Epithelial cell of esophagus (primary cell): ENCODE results near the gene CNBD2.
"Not testable (repeated sequence)": the region's sequence is repeated elsewhere in the genome, so short reads cannot be mapped to it uniquely, and the experiment has no call there.

Experiments used
- DNase-seq: peaks from one replicate; pipeline ENCODE4 v3.0.0; 2010; ENCODE audit warnings: low read depth
- H3K4me3 ChIP-seq: 2 replicates; pipeline ENCODE4 v1.5.1; 2011; ENCODE audit warnings: mild to moderate bottlenecking, low read length, control low read depth
- TF ChIP-seq, protein P1 (sequence below): IDR thresholded peaks from 2 replicates; pipeline ENCODE4 v1.5.1; 2011; ENCODE audit warnings: low read depth, mild to moderate bottlenecking, low read length, control low read depth, inconsistent platforms; ENCODE audit not compliant: insufficient read depth; ENCODE audit errors: missing control alignments

The CNBD2 gene

DNA sequence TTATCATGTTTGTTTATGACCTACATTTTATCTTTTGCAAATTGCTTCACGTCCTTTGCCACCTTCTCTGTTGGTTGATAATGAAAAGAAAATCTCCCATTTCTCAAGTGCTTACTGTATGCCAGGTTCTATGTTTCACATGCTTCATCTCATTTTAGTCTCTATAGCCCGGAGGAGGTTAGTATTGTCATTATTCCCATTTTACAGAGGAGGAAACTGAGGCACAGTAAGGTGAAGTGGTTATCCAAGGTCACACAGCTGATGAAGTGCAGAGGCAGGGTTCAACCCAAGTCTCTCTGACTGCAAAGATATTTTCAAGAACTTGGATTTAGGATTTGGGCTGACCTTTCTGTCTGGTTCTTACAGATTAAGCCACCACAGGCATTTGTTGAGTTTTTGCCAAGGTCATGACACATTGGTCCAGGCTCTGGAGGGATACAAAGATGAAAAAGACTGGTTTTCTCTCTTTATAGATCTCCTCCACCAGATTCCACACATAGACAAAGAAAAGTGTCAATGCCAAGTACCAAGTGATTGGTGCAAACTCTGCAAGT is 20.6 kb downstream of the CNBD2 start:
- DNase-seq = no peak
- TF ChIP-seq, protein P1, sequence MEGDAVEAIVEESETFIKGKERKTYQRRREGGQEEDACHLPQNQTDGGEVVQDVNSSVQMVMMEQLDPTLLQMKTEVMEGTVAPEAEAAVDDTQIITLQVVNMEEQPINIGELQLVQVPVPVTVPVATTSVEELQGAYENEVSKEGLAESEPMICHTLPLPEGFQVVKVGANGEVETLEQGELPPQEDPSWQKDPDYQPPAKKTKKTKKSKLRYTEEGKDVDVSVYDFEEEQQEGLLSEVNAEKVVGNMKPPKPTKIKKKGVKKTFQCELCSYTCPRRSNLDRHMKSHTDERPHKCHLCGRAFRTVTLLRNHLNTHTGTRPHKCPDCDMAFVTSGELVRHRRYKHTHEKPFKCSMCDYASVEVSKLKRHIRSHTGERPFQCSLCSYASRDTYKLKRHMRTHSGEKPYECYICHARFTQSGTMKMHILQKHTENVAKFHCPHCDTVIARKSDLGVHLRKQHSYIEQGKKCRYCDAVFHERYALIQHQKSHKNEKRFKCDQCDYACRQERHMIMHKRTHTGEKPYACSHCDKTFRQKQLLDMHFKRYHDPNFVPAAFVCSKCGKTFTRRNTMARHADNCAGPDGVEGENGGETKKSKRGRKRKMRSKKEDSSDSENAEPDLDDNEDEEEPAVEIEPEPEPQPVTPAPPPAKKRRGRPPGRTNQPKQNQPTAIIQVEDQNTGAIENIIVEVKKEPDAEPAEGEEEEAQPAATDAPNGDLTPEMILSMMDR = no peak
- H3K4me3 ChIP-seq = no peak overlapping the region

DNA sequence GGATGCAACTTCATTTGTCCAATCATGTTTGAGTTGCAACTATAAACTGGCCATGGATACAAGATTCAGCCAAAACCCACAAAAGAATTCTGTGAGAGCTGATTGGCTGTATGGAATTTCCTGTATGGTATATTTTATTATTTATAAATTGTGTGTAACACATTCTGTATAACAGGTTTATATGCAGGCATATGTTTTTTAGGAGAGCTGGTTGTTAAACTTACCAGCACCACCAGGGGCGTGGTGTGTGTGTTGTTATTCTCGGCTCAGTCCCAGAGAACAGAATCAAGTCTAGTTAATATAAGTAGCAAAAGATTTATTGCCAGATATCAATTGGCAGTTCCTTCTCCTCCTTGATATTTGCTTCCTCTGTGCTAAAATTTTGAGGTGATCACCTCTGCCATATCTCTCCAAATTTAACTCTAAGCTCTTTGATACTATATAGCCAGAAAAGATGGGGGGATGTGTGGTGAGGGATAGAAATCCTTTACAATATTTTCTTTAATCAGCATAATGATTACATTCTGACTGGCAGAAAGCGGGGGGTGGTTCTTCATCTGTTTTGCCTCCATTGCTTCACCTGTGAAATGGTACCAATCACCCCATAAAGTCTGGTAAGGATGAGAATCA is 22.9 kb downstream of the CNBD2 start:
- TF ChIP-seq, protein P1 = peak; percentile 68
- no peak overlapping the region for H3K4me3 ChIP-seq
- DNase-seq = peak; percentile 52

DNA sequence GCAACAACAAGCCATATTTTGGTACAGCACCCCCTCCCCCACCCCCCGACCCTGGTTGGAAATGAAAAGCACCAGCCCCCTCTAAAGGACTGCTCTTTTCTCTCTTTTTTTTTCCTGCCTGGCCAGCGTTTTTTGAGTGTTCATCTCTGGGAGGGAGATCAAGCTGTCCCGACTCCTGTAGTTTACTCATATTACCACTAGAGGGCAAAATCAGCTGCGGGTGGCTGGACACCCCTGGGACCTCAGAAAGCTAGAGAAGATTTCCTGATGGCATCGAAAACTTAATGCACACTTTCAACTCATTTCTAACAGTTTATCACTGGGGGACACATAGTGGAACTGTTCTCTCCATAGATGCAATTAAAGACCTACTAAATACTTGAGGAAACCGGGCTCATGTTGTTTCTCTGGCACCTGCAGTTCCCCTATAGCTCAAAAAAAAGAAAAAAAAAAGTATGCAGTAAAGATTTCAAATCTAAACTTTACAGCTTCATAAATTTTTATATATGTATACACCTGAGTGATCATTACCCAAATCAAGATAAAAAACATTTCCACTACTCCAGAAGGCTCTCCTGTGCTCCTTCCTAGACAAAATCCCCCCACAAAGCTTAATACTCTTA is 24.4 kb downstream of the CNBD2 start:
- DNase-seq = peak; percentile 68
- TF ChIP-seq, protein P1 = peak; percentile 89
- no peak overlapping the region for H3K4me3 ChIP-seq

DNA sequence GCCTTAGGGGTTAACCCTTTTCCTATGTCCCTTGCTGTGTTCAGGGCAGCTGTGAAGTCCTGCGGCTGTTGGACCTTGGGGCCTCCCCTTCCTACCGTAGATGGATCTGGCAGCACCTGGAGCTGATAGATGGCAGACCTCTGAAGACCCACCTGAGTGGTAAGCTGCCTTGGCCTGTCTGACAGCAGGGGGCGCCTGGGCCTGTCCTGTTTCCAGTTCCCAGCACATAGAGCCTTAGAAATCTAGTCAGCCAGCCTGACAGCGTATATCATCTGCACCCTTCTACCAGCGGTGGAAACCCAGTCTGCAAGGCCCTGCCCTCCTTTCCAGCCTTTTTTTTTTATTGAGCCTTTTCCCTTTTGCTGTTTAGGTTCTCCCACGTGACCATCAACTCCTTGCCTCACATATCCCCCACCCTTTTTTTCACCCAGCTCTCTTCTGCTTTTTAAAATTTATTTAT is 26.6 kb downstream of the CNBD2 start:
- TF ChIP-seq, protein P1 = peak; percentile 97
- peak; percentile 88 for DNase-seq
- H3K4me3 ChIP-seq = no peak overlapping the region

DNA sequence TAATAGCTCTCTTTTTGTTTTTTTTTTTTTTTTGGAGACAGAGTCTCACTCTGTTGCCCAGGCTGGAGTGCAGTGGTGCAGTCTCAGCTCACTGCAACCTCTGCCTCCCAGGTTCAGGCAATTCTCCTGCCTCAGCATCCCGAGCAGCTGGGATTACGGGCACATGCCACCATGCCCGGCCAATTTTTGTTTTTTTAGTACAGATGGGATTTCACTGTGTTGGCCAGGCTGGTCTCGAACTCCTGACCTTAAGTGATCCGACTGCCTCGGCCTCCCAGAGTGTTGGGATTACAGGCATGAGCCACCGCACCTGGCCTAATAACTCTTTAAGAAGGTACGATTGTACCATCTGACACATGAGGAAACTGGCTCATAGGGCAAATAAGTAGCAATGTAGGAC is 28.1 kb downstream of the CNBD2 start:
- DNase-seq, H3K4me3 ChIP-seq: not testable (repeated sequence)

DNA sequence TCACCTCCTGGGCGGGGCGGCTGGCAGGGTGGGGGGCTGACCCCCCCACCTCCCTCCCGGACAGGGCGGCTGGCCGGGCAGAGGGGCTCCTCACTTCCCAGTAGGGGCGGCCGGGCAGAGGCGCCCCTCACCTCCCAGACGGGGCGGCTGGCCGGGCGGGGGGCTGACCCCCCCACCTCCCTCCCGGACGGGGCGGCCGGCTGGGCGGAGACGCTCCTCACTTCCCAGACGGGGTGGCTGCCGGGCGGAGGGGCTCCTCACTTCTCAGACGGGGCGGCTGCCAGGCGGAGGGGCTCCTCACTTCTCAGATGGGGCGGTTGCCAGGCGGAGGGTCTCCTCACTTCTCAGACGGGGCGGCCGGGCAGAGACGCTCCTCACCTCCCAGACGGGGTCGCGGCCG is 32.9 kb downstream of the CNBD2 start:
- not testable (repeated sequence) for DNase-seq, H3K4me3 ChIP-seq

DNA sequence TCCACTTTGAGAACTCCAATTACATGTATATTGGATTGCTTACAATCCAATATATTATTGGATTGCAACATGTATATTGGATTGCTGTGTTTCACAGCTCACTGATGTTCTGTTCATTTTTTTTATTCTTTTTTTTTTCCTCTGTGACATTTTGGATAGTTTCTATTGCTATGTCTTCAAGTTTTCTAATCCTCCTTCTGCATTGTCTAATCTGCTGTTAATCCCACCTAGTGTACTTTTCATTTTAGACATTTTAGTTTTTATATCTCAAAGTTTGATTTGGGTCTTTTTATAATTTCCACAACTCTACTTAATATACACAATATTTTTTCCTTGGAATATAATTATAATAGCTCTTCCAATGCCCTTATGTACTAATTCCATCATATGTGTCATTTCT is 34.5 kb downstream of the CNBD2 start:
- TF ChIP-seq, protein P1 = no peak
- H3K4me3 ChIP-seq = no peak overlapping the region
- no peak for DNase-seq

DNA sequence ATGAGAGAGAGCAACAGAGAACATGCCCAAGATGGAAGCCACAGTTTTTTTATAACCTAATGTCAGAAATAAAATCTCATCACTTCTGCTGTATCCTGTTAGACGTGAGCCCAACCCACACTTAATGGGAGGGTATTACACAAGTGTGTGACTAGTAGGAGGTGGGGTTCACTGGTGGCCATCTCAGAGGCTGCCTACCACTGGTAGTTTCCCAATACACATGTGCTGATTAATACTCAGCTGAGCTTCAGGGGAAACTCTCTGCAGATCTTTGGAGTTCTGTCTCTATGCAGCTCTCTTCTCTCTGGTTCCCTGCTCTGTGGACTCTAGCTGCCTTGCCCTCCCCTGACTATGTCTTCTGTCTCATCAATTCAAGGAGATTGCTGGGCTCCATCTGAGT is 35.7 kb downstream of the CNBD2 start:
- TF ChIP-seq, protein P1 = no peak
- H3K4me3 ChIP-seq = no peak overlapping the region
- peak; percentile 75 for DNase-seq
